ENCODE results near the gene SCTR.

DNA sequence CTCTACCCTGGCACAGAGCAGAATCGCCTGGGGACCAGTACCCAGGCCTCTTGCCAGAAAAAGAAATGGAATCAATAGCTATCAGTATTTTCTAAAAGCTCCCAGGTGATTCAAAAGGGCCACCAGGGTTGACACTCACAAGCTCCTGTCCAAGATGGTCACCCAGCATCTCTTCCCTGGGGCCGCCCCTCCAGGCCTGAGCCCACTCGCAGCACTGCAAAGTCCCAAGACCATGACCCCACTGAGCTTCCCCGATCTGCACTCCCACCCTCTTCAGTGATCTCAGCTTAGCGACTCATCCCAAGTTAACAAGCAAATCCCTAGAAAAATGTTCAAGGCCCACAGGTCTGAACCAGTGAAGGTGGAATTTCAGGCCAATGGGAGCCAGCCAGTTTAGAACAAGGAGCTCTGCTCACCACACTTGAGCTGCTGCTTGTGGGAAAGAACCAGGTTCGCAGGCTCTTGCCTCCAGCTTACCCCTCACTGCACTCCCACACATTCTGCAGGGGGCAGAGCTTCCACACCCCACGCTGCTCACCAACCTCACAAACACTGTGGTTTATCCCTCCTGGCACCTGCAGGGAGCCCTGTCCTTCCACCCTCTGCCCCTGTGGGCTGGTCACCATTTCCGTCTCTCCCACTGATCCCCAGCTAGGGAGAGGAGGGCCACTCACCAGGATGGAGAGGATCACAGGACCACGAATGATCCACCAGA lies 72.8 kb downstream of the SCTR start:
- TF ChIP-seq SIN3A (IDR thresholded peaks at IDR 0.05; ENCODE audit: borderline replicate concordance, insufficient read depth, low read depth, low read length) (no peak), CTCF (IDR thresholded peaks at IDR 0.05) (no peak), POLR2AphosphoS5 (IDR thresholded peaks at IDR 0.05; ENCODE audit: low read depth, low read length) (no peak), REST (IDR thresholded peaks at IDR 0.05; ENCODE audit: insufficient read depth in 1 of 2, low read depth in 2 of 2, low read length in 1 of 2) (no peak), TCF7L2 (IDR thresholded peaks at IDR 0.05; ENCODE audit: low read depth, low read length) (no peak)

Measured in Panc1 (cell line).